BJ (cell line): ENCODE measurements around the gene POLG2. TPM values are rescaled to one million over a fixed set of nuclear protein-coding genes. Genes with fewer than 3 reads are reported as not detected.
A peak's percentile ranks its signal among the peaks of the same experiment; 100 is the strongest.

ENCODE experiments used
- CTCF ChIA-PET: fragments of 350-600 bp; formaldehyde crosslinking; extraction: SDS; loops from one replicate; lab custom pipeline; 2021; ENCODE audit warnings: antibody characterized with exemption, inconsistent platforms; lab: Yijun Ruan, JAX
- POLR2A ChIA-PET: fragments of 300-600 bp; sonication (Branson Sonifier 250); formaldehyde crosslinking; extraction: SDS; loops from one replicate; lab custom pipeline; 2021; ENCODE audit warnings: antibody characterized with exemption; lab: Charles Lee
- DNase-seq: peaks from one replicate; pipeline ENCODE4 v3.0.0-alpha.2; 2011; ENCODE audit warnings: low read depth
- H3K27me3 ChIP-seq: 2 replicates; pipeline ENCODE4 v1.6.0; 2011; ENCODE audit warnings: low read length; ENCODE audit not compliant: control insufficient read depth, insufficient read depth
- H3K36me3 ChIP-seq: 2 replicates; pipeline ENCODE4 v1.5.1; 2011; ENCODE audit warnings: low read length; ENCODE audit not compliant: control insufficient read depth, insufficient read depth
- H3K4me3 ChIP-seq: 2 replicates; pipeline ENCODE4 v1.5.1; 2011; ENCODE audit warnings: low read depth, mild to moderate bottlenecking, control low read depth, low read length
- polyA plus RNA-seq: library from polyadenylated mRNA; depleted of rRNA; stranded (reverse); fragments of >200 nt; gene quantifications from 2 replicates; pipeline ENCODE4 v1.2.3, GENCODE V29; 2011
- TF ChIP-seq, protein P1 (sequence below): IDR thresholded peaks from 2 replicates; pipeline ENCODE4 v1.5.1; 2011; ENCODE audit warnings: low read depth, mild to moderate bottlenecking, control low read depth, inconsistent platforms, low read length, moderate library complexity; ENCODE audit not compliant: insufficient read depth

Gene POLG2
- polyA plus RNA-seq, 1 experiment: 4.5 TPM

DNA sequence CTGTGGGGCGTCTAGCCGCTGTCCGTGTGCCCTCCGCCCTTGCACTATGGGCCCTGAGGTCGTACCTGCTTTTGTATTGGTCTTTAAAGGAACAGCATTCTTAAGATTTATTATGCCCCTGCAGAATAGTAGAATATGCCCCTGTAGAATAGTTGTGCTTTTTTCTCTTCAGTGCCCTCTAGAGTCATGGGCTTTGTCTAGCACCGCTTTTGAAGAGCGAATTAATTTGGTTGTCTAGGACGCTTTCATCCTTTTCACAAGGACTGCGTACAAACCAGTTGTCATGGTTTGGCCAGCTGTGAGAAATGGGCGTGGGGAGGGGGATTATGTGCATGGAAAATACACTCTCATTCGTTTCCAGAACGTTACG, 10.5 kb upstream of the POLG2 start:
- Histone ChIP-seq H3K27me3 (no peaks in the 10 kb centered on the region), H3K4me3 (peak overlapping the region; percentile 99), H3K36me3 (peaks cover 13% of the 10 kb centered on the region)
- ChIA-PET CTCF (interaction anchor here (0.8 to 7.5 kb wide), 8 partner anchors 8 to 88 kb away, joined by 3 to 33 read pairs (median 4); partner anchors contain the start of gene POLG2), POLR2A (interaction anchor here (0.7 to 1.2 kb wide), 2 partner anchors 150 to 172 kb away, joined by 3 to 6 read pairs; no protein-coding TSS in a partner anchor)
- peak; percentile 17 for DNase-seq
- TF ChIP-seq, protein P1, sequence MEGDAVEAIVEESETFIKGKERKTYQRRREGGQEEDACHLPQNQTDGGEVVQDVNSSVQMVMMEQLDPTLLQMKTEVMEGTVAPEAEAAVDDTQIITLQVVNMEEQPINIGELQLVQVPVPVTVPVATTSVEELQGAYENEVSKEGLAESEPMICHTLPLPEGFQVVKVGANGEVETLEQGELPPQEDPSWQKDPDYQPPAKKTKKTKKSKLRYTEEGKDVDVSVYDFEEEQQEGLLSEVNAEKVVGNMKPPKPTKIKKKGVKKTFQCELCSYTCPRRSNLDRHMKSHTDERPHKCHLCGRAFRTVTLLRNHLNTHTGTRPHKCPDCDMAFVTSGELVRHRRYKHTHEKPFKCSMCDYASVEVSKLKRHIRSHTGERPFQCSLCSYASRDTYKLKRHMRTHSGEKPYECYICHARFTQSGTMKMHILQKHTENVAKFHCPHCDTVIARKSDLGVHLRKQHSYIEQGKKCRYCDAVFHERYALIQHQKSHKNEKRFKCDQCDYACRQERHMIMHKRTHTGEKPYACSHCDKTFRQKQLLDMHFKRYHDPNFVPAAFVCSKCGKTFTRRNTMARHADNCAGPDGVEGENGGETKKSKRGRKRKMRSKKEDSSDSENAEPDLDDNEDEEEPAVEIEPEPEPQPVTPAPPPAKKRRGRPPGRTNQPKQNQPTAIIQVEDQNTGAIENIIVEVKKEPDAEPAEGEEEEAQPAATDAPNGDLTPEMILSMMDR: peak; percentile 57

DNA sequence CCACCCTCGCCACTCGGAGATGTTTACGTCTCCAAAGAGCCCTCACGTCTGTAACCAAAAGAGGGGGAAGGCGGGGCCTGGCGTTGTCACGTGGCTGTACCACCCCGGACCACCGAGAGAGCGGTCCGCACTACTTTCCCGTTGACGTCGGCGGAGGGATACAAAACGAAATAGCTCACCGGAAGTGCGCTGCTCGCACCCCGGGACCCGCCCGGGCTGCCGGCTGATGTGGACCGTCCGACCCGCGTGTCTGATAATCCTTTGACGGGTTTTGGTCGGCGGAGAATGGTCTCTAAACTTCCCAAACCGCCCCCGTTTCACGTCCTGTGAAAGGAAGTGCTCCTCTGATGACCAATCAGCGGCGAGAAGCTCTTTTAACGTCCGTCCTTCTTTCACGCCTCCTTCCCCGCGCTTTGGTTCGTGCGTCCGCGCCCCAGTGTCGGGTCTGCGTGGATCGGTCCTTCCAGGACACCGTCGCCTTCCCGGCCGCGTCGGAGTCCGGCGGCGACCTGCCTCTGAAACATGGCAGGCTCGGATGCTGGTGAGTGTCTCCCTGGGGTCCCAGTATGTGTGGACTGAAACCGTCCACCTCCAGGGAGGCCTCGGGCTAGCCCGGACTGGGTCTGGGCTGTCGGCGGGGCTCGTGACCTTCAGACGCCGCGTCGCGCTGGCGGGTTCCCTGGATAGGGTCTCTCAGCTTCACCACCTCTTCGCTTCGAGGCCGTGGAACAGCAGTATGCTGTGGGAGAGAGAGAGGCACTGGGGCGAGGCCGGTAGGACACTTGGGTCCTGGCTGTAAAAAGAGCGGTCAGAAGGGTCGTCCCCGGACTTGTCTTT, 9.9 kb upstream of the POLG2 start, which contains the start of gene CEP95:
TSS of gene CEP95 (plus strand) at position 402 of the 837 bp plus-strand sequence. CDS start at position 523, 121 bp downstream.
- ChIA-PET POLR2A (interaction anchor here (0.6 to 1.2 kb wide), 7 partner anchors 10 to 1142 kb away, joined by 3 to 9 read pairs (median 4); partner anchors contain the start of gene POLG2), CTCF (interaction anchor here (1.1 to 7.5 kb wide), 5 partner anchors 14 to 87 kb away, joined by 3 to 33 read pairs (median 10); no protein-coding TSS in a partner anchor)
- H3K36me3 ChIP-seq: peaks cover 18% of the 10 kb centered on the region
- no peaks in the 10 kb centered on the region for H3K27me3 ChIP-seq
- DNase-seq: peak; percentile 80
- peak within 1 kb of the TSS; percentile 99 for H3K4me3 ChIP-seq
- TF ChIP-seq, protein P1: no peak

DNA sequence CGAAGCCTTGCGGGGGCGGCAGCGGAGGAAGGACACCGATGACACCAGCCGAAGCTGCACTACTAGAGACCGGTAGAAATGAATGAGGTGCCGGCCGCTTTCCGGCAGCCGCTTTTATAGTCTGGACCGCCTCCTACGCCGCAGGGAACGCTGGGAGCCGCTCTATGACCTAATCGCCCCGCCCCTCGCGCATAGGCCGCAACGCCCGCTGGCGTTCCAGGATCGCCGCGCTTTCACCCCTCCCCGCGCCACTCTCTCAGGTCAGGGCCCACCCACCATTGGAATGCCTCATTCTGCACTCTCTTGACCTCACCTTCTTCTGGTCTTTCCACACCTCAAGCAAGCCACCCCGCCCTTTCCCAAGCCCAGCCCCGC, 9.3 kb upstream of the POLG2 start, which contains the start of gene DDX5:
TSS of gene DDX5 (minus strand) at position 89 of the 375 bp plus-strand sequence. CDS start 170 bp downstream, outside the sequence.
- TF ChIP-seq, protein P1: no peak
- CTCF ChIA-PET: interaction anchor here (1.1 to 7.5 kb wide), 4 partner anchors 14 to 143 kb away, joined by 3 to 33 read pairs (median 14); no protein-coding TSS in a partner anchor
- H3K36me3 ChIP-seq: peaks cover 23% of the 10 kb centered on the region
- H3K4me3 ChIP-seq: peak within 1 kb of the TSS; percentile 99
- POLR2A ChIA-PET: interaction anchor here (0.6 to 1.2 kb wide), 6 partner anchors 9 to 1141 kb away, joined by 3 to 9 read pairs (median 5); partner anchors contain the start of gene POLG2
- no peak for DNase-seq
- no peaks in the 10 kb centered on the region for H3K27me3 ChIP-seq

DNA sequence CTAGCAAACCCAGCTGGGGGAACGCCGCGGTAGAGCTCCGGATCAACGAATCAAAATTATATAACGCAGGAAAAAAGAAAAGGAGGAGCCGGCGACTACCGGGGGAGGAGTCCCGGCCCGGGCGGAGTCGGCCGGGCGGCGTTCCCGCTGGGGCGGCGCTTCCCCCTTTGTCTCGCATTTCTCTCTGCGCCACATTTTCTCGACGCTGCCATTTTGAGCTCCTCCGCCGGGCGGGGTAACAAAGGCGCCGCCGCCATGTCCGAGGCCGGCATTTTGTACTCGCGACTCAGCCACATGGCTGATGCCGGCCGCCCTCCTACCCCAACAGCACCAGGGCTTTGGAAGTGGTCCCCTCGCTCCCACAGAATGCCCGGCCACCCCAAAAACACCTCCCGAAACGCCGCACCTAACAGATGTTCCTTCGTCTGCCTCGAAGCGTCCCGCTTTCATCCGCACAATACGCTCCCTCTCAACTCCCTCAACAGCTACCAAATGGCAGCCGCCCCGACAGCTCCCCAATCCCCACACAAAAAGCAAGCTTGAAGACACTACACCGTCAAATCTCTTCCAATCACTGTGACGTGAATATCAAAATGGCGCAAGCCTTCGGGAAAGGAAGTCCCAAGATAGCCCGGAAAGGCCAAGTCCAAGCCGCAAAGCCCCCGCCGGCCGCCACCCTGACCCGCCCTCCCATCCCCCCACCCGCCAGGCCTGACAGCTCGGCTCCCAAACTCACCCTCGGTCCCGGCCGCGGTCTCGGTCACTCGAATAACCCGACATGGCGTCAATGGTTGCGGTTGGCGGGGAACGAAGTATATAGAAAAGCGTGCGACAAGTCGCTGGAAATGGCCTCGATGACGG, 8.7 kb upstream of the POLG2 start:
- Histone ChIP-seq H3K27me3 (no peaks in the 10 kb centered on the region), H3K4me3 (peak overlapping the region; percentile 99), H3K36me3 (peaks cover 28% of the 10 kb centered on the region)
- ChIA-PET POLR2A (interaction anchor here (0.5 to 1.2 kb wide), 11 partner anchors 9 to 1465 kb away, joined by 3 to 20 read pairs (median 5); partner anchors contain the start of gene POLG2), CTCF (interaction anchor here (0.5 to 7.5 kb wide), 6 partner anchors 8 to 143 kb away, joined by 3 to 33 read pairs (median 5); partner anchors contain the start of gene POLG2)
- peak; percentile 18 for DNase-seq
- TF ChIP-seq, protein P1: no peak
